ENCODE data around the gene ZNF519. TPM values are rescaled to one million over a fixed set of nuclear protein-coding genes. Genes with fewer than 3 reads are reported as not detected.

Gene ZNF519
- total and polyA plus RNA-seq, 2 donors from 2014 or later: 1.0 to 6.6 TPM

- DNase-seq: no peak
- intact Hi-C loops (cut with DNase I): no loop called here
- H3K9ac ChIP-seq (ENCODE audit: low read length in 3 of 3): no peak overlapping the region
- no peaks in the 10 kb centered on the region for H3K27me3 ChIP-seq (ENCODE audit: control insufficient read depth, insufficient read depth, low read length)
- no peak overlapping the region for H3K4me3 ChIP-seq (ENCODE audit: low read length in 3 of 3)
- H3K4me1 ChIP-seq (ENCODE audit: control insufficient read depth in 2 of 3, insufficient read depth in 2 of 3, low read depth in 1 of 3, low read length in 3 of 3): no peaks in the 10 kb centered on the region
- TF ChIP-seq, protein P1, sequence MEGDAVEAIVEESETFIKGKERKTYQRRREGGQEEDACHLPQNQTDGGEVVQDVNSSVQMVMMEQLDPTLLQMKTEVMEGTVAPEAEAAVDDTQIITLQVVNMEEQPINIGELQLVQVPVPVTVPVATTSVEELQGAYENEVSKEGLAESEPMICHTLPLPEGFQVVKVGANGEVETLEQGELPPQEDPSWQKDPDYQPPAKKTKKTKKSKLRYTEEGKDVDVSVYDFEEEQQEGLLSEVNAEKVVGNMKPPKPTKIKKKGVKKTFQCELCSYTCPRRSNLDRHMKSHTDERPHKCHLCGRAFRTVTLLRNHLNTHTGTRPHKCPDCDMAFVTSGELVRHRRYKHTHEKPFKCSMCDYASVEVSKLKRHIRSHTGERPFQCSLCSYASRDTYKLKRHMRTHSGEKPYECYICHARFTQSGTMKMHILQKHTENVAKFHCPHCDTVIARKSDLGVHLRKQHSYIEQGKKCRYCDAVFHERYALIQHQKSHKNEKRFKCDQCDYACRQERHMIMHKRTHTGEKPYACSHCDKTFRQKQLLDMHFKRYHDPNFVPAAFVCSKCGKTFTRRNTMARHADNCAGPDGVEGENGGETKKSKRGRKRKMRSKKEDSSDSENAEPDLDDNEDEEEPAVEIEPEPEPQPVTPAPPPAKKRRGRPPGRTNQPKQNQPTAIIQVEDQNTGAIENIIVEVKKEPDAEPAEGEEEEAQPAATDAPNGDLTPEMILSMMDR (IDR thresholded peaks at IDR 0.05; ENCODE audit: borderline replicate concordance, extremely low read depth, insufficient read depth): no peak
- FAIRE-seq: no peak
- peaks cover 2 to 12% (median 2%) of the 10 kb centered on the region in 3 donors for H3K9me3 ChIP-seq (ENCODE audit: control insufficient read depth in 2 of 3, insufficient read depth in 1 of 3, low read length in 3 of 3)
- H3K27ac ChIP-seq (ENCODE audit: low read depth in 2 of 2, low read length in 2 of 2): no peak overlapping the region
- no peaks in the 10 kb centered on the region for H3K36me3 ChIP-seq (ENCODE audit: control insufficient read depth in 2 of 3, insufficient read depth in 3 of 3, low read length in 3 of 3)
These were observed 27.1 kb downstream of the ZNF519 start for GRCh38 chr18:14104906-14105748.

DNA sequence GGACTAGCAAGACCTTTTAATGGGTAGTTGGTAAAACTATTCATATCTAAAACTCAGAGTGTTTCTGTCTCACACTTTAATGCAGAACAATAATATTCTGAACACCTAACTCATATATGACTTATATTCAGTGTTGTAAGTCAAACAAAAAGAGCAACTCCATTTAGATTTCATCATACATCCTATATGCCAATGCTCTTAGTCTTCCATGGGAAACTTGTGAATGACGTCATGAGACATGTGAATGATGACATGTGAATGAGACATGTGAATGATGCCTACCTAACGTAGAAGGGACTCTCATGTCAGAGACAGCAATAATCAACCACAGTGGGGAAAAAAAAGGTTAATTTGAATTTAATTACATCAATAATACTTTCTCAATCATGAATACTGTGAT lies 28.0 kb downstream of the ZNF519 start:
- H3K4me3 ChIP-seq (ENCODE audit: low read length in 3 of 3): no peak overlapping the region
- no peak for FAIRE-seq
- TF ChIP-seq, protein P1 (IDR thresholded peaks at IDR 0.05; ENCODE audit: borderline replicate concordance, extremely low read depth, insufficient read depth): no peak
- H3K27ac ChIP-seq (ENCODE audit: low read depth in 2 of 2, low read length in 2 of 2): no peak overlapping the region
- DNase-seq: no peak
- H3K27me3 ChIP-seq (ENCODE audit: control insufficient read depth, insufficient read depth, low read length): no peaks in the 10 kb centered on the region
- no peaks in the 10 kb centered on the region for H3K4me1 ChIP-seq (ENCODE audit: control insufficient read depth in 2 of 3, insufficient read depth in 2 of 3, low read depth in 1 of 3, low read length in 3 of 3)
- intact Hi-C loops (cut with DNase I): no loop called here
- H3K36me3 ChIP-seq (ENCODE audit: control insufficient read depth in 2 of 3, insufficient read depth in 3 of 3, low read length in 3 of 3): no peaks in the 10 kb centered on the region
- H3K9ac ChIP-seq (ENCODE audit: low read length in 3 of 3): no peak overlapping the region
- peaks cover 2 to 8% (median 2%) of the 10 kb centered on the region in 3 donors for H3K9me3 ChIP-seq (ENCODE audit: control insufficient read depth in 2 of 3, insufficient read depth in 1 of 3, low read length in 3 of 3)

DNA sequence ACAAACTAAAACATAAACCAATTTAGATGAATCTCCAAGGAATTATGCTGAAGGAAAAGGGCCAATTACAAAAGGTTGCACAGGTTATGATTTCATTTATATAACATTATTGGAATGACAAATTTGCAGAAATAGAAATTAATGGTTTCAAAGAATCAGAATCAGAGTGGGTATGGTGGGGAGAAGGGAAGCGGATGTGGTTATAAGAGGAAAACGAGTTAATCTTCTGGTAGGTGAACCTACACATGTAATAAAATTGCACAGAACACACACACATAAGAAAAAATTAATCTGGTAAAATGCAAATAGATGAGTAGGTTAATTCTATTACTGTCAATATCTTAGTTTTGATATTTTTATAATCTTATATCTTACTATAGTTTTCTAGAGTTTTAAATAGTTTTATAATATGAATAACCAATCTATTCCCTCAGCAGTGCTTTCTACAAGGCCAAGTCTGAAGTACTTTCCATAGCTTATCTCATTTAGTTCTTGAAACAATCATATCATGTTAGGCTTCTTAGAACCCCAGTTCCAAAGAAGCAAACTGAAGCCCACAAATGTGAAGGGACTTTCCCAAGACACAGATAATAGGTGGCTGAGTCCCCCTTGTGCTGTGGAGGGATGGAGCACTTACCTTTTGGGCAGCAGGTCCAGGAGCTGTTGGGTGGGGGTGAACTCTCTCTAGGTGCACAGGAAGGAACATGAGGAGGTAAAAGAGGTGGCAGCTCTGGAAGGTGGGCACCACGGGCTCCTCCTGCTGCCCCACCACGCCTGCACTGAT lies 31.5 kb downstream of the ZNF519 start:
- Histone ChIP-seq H3K36me3 (ENCODE audit: control insufficient read depth in 2 of 3, insufficient read depth in 3 of 3, low read length in 3 of 3) (no peaks in the 10 kb centered on the region), H3K27ac (ENCODE audit: low read depth in 2 of 2, low read length in 2 of 2) (no peak overlapping the region), H3K4me3 (ENCODE audit: low read length in 3 of 3) (no peak overlapping the region), H3K4me1 (ENCODE audit: control insufficient read depth in 2 of 3, insufficient read depth in 2 of 3, low read depth in 1 of 3, low read length in 3 of 3) (no peaks in the 10 kb centered on the region), H3K9me3 (ENCODE audit: control insufficient read depth in 2 of 3, insufficient read depth in 1 of 3, low read length in 3 of 3) (peaks cover 0 to 8% (median 2%) of the 10 kb centered on the region in 3 donors), H3K27me3 (ENCODE audit: control insufficient read depth, insufficient read depth, low read length) (no peaks in the 10 kb centered on the region), H3K9ac (ENCODE audit: low read length in 3 of 3) (no peak overlapping the region)
- DNase-seq (no peak), FAIRE-seq (no peak)
- intact Hi-C loops (cut with DNase I): no loop called here
- TF ChIP-seq, protein P1 (IDR thresholded peaks at IDR 0.05; ENCODE audit: borderline replicate concordance, extremely low read depth, insufficient read depth): no peak

All from kidney (tissue), 14 donors.